GM12878 (cell line): ENCODE results near the gene SENP3. TPM values are rescaled to one million over a fixed set of nuclear protein-coding genes. Genes with fewer than 3 reads are reported as not detected.

Experiments
- DPF2 ChIP-seq: fragments of 450-650 bp; IDR thresholded peaks from 2 replicates; pipeline ENCODE4 v1.6.1; 2017; ENCODE audit warnings: mild to moderate bottlenecking
- EZH2 ChIP-seq: IDR thresholded peaks from 2 replicates; pipeline ENCODE4 v1.6.1; 2012; ENCODE audit warnings: low read depth, mild to moderate bottlenecking, control low read depth, inconsistent platforms, low read length, borderline replicate concordance; ENCODE audit not compliant: control insufficient read depth
- RAD21 ChIP-seq: IDR thresholded peaks from 2 replicates; pipeline ENCODE4 v1.6.1; 2011; ENCODE audit warnings: mild to moderate bottlenecking, low read depth, low read length, moderate library complexity; ENCODE audit not compliant: insufficient read depth
- SMC3 ChIP-seq: IDR thresholded peaks from 2 replicates; pipeline ENCODE4 v1.6.1; 2011; ENCODE audit warnings: low read length, improper control_type of control experiment, borderline replicate concordance
- ZBED1 ChIP-seq: IDR thresholded peaks from 2 replicates; pipeline ENCODE4 v1.6.1; 2016; ENCODE audit warnings: borderline replicate concordance
- ZNF687 ChIP-seq: fragments of 450-650 bp; IDR thresholded peaks from 2 replicates; pipeline ENCODE4 v1.6.1; 2017; ENCODE audit warnings: mild to moderate bottlenecking, moderate library complexity
- ZSCAN29 ChIP-seq: fragments of 450-650 bp; IDR thresholded peaks from 2 replicates; pipeline ENCODE4 v1.6.1; 2017; ENCODE audit warnings: mild to moderate bottlenecking, moderate library complexity
- polyA plus RNA-seq, 11 experiments: library from polyadenylated mRNA; depleted of rRNA in 4 of 11; unstranded in 6 of 11; stranded (reverse) in 5 of 11; fragments of >200 nt; fragmentation: Nextera tagmentation in 4 of 11; fragmentation: Illumina TruSeq in 1 of 11; extraction: Ambion mirVana in 4 of 11; extraction: Trizol in 1 of 11; gene quantifications; 1 replicate in 1 of 11; 2 replicates in 10 of 11; pipeline versions ENCODE4 v1.2.1 to v1.2.3, GENCODE V29; 2011 to 2016; ENCODE audit warnings: inconsistent platforms in 2 of 11, missing spikeins in 2 of 11, low read depth in 1 of 11
- total RNA-seq, 4 experiments: library from RNA; depleted of rRNA in 3 of 4; stranded (reverse); fragments of >200 nt in 3 of 4; fragmentation: Illumina TruSeq in 1 of 4; extraction: Trizol in 1 of 4; gene quantifications; 2 replicates each; pipeline versions ENCODE4 v1.2.1 to v1.2.3, GENCODE V29; 2013 to 2021

The SENP3 gene
- total and polyA plus RNA-seq, 10 of the 15 experiments (the other 5 are each of a cell fraction or from before 2014, with no cell fraction given): 1.8 to 113 (median 72.3) TPM

- TF ChIP-seq ZNF687 (no peak), EZH2 (no peak), RAD21 (peak; percentile 42), ZBED1 (no peak), ZSCAN29 (no peak), DPF2 (no peak), SMC3 (peak; percentile 66; the same call in 1 of the 2 replicates)
These were observed 27.6 kb downstream of the SENP3 start (continued) for GRCh38 chr17:7589204-7589868.
